ENCODE measurements around the gene SGK2. TPM values are rescaled to one million over a fixed set of nuclear protein-coding genes. Genes with fewer than 3 reads are reported as not detected.

Gene SGK2
- total RNA-seq, 1 experiment from 2014 or later = not detected

GRCh38 chr20:43529457-43530153, 29.2 kb upstream of the SGK2 start:
- no peak overlapping the region for H3K4ac ChIP-seq (ENCODE audit: low read depth, low read length)
- no peaks in the 10 kb centered on the region for H3K79me1 ChIP-seq (ENCODE audit: insufficient read depth, low read depth, low read length, poor library complexity, severe bottlenecking)
- Mint-ChIP-seq H3K4me3 (no peak overlapping the region), H3K4me1 (no peaks in the 10 kb centered on the region), H3K36me3 (ENCODE audit: insufficient read depth in 1 of 3, low read depth in 3 of 3) (peaks cover 2 to 8% (median 4%) of the 10 kb centered on the region in 3 experiments; a peak in 5 of 7 replicates), H3K27ac (no peak overlapping the region), H3K27me3 (ENCODE audit: low read depth) (no peaks in the 10 kb centered on the region), H3K9me3 (no peaks in the 10 kb centered on the region)
- no peak overlapping the region for H2BK12ac ChIP-seq (ENCODE audit: insufficient read length, low read depth, low read length)
- H3K18ac ChIP-seq (ENCODE audit: insufficient read length, low read depth, low read length) = no peak overlapping the region
- no peak overlapping the region for H4K8ac ChIP-seq (replicated peaks; ENCODE audit: insufficient read length, low read depth, low read length)
- no peak overlapping the region for H2BK5ac ChIP-seq (ENCODE audit: insufficient read length, low read length)
- no peaks in the 10 kb centered on the region for H3K9me3 ChIP-seq (ENCODE audit: control insufficient read depth, low read depth, low read length)
- H3K14ac ChIP-seq (ENCODE audit: insufficient read depth, low read length) = no peak overlapping the region
- H2BK15ac ChIP-seq (ENCODE audit: low read depth, low read length) = no peak overlapping the region
- no peaks in the 10 kb centered on the region for H4K20me1 ChIP-seq (ENCODE audit: control insufficient read depth, insufficient read depth, insufficient read length)
- no peak overlapping the region for H2AFZ ChIP-seq (ENCODE audit: low read length)
- no peak for DNase-seq
- H3K23me2 ChIP-seq (ENCODE audit: insufficient read length, low read depth, low read length, poor library complexity, severe bottlenecking) = no peaks in the 10 kb centered on the region
- WGBS (ENCODE audit: extremely low coverage, insufficient read length, low lambda C conversion rate) = no CpG with 5 or more reads among the region's 3 CpGs
- no peaks in the 10 kb centered on the region for H3K27me3 ChIP-seq (ENCODE audit: insufficient read depth, low read length)
- H3K23ac ChIP-seq (ENCODE audit: insufficient read length, low read depth, low read length) = no peak overlapping the region
- no peak overlapping the region for H3K9ac ChIP-seq (ENCODE audit: extremely low read depth, insufficient read length, low read length)
- H3T11ph ChIP-seq (ENCODE audit: low read length) = no peak overlapping the region
- no peak overlapping the region for H2BK20ac ChIP-seq (ENCODE audit: low read depth, low read length, poor library complexity, severe bottlenecking)
- H3K56ac ChIP-seq (ENCODE audit: insufficient read length, low read depth, low read length) = no peak overlapping the region
- no peak overlapping the region for H2AK5ac ChIP-seq (ENCODE audit: insufficient read length, low read length)
- H3K4me1 ChIP-seq (ENCODE audit: insufficient read depth, low read length) = no peaks in the 10 kb centered on the region
- H4K5ac ChIP-seq (ENCODE audit: insufficient read length, low read depth, low read length) = no peak overlapping the region
- no peak overlapping the region for H3K27ac ChIP-seq (ENCODE audit: insufficient read length, low read depth, low read length)
- H4K91ac ChIP-seq (ENCODE audit: insufficient read length, low read depth, low read length) = no peak overlapping the region
- no peak overlapping the region for H3K4me2 ChIP-seq (ENCODE audit: insufficient read depth, insufficient read length, low read length)
- H2BK120ac ChIP-seq (ENCODE audit: low read depth, low read length, poor library complexity, severe bottlenecking) = no peak overlapping the region
- H3K79me2 ChIP-seq (ENCODE audit: insufficient read depth, low read length) = no peaks in the 10 kb centered on the region
- no peak for TF ChIP-seq CTCF (conservative IDR thresholded peaks at IDR 0.05)
